ENCODE results near the gene PARP1. TPM values are rescaled to one million over a fixed set of nuclear protein-coding genes. Genes with fewer than 3 reads are reported as not detected.
A peak's percentile ranks its signal among the peaks of the same experiment; 100 is the strongest.

PARP1 gene
- total RNA-seq (100 to 1,000 TPM in 3 of 5 donors, 10 to 100 TPM in 2; 79.1 to 133 (median 105) TPM), total RNA-seq (81.9 to 511 (median 160) reads per million in 29 experiments)
- total RNA-seq (2013), result 98.5 TPM

DNA sequence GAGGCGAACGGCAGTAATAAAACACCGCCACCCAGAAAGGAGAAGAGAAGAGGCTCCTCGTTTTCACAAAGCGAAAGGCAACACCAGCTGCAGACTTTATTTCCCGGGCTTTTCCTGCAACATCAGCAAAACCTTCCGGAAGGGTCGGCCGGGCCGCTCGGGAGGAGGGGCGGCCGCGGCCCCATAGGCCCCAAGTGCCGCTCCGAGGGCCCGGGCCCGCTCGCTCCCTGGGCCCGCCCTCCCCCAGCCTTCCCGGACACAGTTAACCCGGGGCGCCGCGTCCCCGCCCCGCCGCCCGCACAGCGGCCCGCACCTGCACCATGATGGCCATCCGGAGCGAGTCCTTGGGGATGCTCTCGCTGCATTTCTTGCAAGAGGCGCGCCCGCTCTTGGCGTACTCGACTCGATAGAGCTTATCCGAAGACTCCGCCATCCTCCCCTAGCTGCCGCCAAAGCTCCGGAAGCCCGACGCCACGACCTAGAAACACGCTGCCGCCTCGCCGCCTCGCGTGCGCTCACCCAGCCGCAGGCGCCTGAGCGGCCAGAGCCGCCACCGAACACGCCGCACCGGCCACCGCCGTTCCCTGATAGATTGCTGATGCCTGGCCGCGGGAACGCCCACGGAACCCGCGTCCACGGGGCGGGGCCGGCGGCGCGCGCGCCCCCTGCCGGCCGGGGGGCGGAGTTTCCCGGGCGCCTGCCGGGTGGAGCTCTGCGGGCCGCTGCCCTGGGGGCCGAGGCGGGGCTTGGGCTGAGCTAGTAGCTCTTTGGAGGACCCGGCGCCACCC, at the start of gene PARP1:
PARP1 (minus strand) TSS at position 597 of the 788 bp plus-strand sequence; CDS start at position 433, 164 bp downstream.
- H3K27ac ChIP-seq (ENCODE audit: low read length), result peak within 1 kb of the TSS; percentile 67
- POLR2A ChIA-PET, result interaction anchor here (0.6 to 1.0 kb wide), 5 partner anchors 12 to 408 kb away, joined by 3 to 4 read pairs (median 4); partner anchors contain the start of gene SDE2 (in 1 of the 2)
- Mint-ChIP-seq H3K27ac (peak within 1 kb of the TSS; percentile 91 to 93), H3K9me3 (no peaks in the 10 kb centered on the region), H3K4me3 (peak within 1 kb of the TSS; percentile 87 to 93 (median 89)), H3K4me1 (peaks cover 43 to 50% (median 48%) of the 10 kb centered on the region in 3 donors), H3K27me3 (no peaks in the 10 kb centered on the region), H3K36me3 (peaks cover under 1% of the 10 kb centered on the region)
- H3K4me1 ChIP-seq (ENCODE audit: control insufficient read depth in 1 of 2, extremely low read depth in 1 of 2, insufficient read depth in 2 of 2, low read length in 2 of 2), result peaks cover 10 to 47% of the 10 kb centered on the region in 2 experiments
- peak within 1 kb of the TSS; percentile 73 to 78 for H3K4me3 ChIP-seq (ENCODE audit: control insufficient read depth in 1 of 2, extremely low read depth in 1 of 2, low read length in 1 of 2)
- no peaks in the 10 kb centered on the region for H3K27me3 ChIP-seq (replicated peaks in 1 of 2; ENCODE audit: control insufficient read depth in 2 of 2, extremely low read depth in 1 of 2, insufficient read depth in 2 of 2, low read length in 1 of 2)
- peaks cover 0 to 2% of the 10 kb centered on the region in 2 donors for H3K36me3 ChIP-seq (ENCODE audit: control insufficient read depth in 2 of 2, extremely low read depth in 1 of 2, insufficient read depth in 1 of 2, low read length in 1 of 2)
- no peaks in the 10 kb centered on the region for H3K9me3 ChIP-seq
- under 1% methylated on average over 89 of the region's 90 CpGs for WGBS (ENCODE audit: insufficient coverage)
- DNase-seq (peak; percentile 74 to 93 (median 86)), ATAC-seq (replicated peaks in 1 of 4) (peak; percentile 87 to 93 (median 88))
- CTCF ChIA-PET, result interaction anchor here (0.5 to 4.0 kb wide), 18 partner anchors 9 to 980 kb away, joined by 3 to 40 read pairs (median 4); partner anchors contain the start of genes COQ8A (in 1 of the 2), LBR (in 1 of the 2) and LIN9 (in 1 of the 2)

DNA sequence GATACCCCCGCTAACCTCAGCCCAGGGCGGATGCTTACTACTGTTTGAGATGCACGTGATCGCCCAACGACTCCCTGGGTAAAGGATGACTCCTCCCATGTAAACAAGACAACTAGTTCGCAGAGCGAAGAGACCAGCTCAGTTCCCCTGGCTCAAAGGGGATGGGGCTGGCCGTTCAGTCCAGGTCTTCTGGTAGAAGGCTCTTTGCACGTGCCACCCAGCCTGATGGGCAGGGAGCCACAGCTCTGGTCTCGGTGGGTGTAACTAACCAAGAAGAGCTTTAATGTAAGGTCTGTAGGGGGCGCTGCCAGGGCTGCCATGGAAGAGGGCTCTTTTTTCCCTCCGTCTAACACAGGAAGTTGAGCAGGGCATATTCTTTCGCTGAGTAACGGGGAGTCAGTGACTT, 49.4 kb upstream of the PARP1 start:
- ChIA-PET POLR2A (no interaction called here), CTCF (interaction anchor here (0.5 to 1.3 kb wide), 7 partner anchors 13 to 302 kb away, joined by 3 to 8 read pairs (median 3); partner anchors contain the start of gene PARP1 (in 1 of the 2))
- no peaks in the 10 kb centered on the region for H3K36me3 ChIP-seq (ENCODE audit: control insufficient read depth in 2 of 2, extremely low read depth in 1 of 2, insufficient read depth in 1 of 2, low read length in 1 of 2)
- no peak overlapping the region for H3K27ac ChIP-seq (ENCODE audit: low read length)
- 94% methylated on average over 3 of the region's 14 CpGs for WGBS (ENCODE audit: insufficient coverage)
- ATAC-seq (replicated peaks in 1 of 4), result peak; percentile 74 to 94 (median 90)
- Mint-ChIP-seq H3K9me3 (peaks cover 0 to 5% (median 0%) of the 10 kb centered on the region in 3 donors), H3K4me1 (peaks cover 14 to 16% (median 16%) of the 10 kb centered on the region in 3 donors), H3K27me3 (no peaks in the 10 kb centered on the region), H3K36me3 (no peaks in the 10 kb centered on the region), H3K4me3 (peak overlapping the region; percentile 65 to 80 (median 71)), H3K27ac (peak overlapping the region; percentile 82 to 95)
- peaks cover 0 to 15% of the 10 kb centered on the region in 2 experiments for H3K27me3 ChIP-seq (replicated peaks in 1 of 2; ENCODE audit: control insufficient read depth in 2 of 2, extremely low read depth in 1 of 2, insufficient read depth in 2 of 2, low read length in 1 of 2)
- DNase-seq, result peak; percentile 31 to 72 (median 52)
- H3K4me3 ChIP-seq (ENCODE audit: control insufficient read depth in 1 of 2, extremely low read depth in 1 of 2, low read length in 1 of 2), result peak overlapping the region in 1 of 2 donors; percentile 45
- H3K9me3 ChIP-seq, result no peaks in the 10 kb centered on the region
- peaks cover 7 to 13% of the 10 kb centered on the region in 2 experiments for H3K4me1 ChIP-seq (ENCODE audit: control insufficient read depth in 1 of 2, extremely low read depth in 1 of 2, insufficient read depth in 2 of 2, low read length in 2 of 2)

DNA sequence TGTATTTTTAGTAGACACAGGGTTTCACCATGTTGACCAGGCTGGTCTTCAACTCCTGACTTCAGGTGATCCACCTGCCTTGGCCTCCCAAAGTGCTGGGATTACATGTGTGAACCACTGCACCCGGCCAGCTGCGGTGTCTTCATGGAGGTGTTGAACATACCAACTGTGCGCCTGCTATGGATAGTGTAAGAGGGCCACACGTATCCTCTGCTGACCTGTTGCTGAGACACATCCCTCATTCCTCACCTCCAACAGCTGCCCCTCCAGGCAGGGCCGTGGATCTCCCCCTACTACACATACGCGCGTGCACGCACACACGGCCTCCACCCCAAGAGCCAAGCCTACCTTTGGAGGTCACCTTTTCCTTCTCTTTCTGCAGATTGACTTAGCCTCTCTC, 48.0 kb upstream of the PARP1 start:
- Mint-ChIP-seq H3K27me3 (no peaks in the 10 kb centered on the region), H3K27ac (no peak overlapping the region), H3K4me1 (peaks cover 14 to 16% (median 16%) of the 10 kb centered on the region in 3 donors), H3K9me3 (no peaks in the 10 kb centered on the region), H3K36me3 (no peaks in the 10 kb centered on the region), H3K4me3 (no peak overlapping the region)
- H3K4me3 ChIP-seq (ENCODE audit: control insufficient read depth in 1 of 2, extremely low read depth in 1 of 2, low read length in 1 of 2), result no peak overlapping the region
- H3K36me3 ChIP-seq (ENCODE audit: control insufficient read depth in 2 of 2, extremely low read depth in 1 of 2, insufficient read depth in 1 of 2, low read length in 1 of 2), result no peaks in the 10 kb centered on the region
- H3K27me3 ChIP-seq (replicated peaks in 1 of 2; ENCODE audit: control insufficient read depth in 2 of 2, extremely low read depth in 1 of 2, insufficient read depth in 2 of 2, low read length in 1 of 2), result peaks cover 0 to 17% of the 10 kb centered on the region in 2 experiments
- no peak for DNase-seq
- WGBS (ENCODE audit: insufficient coverage), result 91% methylated on average over 7 of the region's 10 CpGs
- CTCF ChIA-PET, result no interaction called here
- POLR2A ChIA-PET, result no interaction called here
- H3K9me3 ChIP-seq, result no peaks in the 10 kb centered on the region
- no peak overlapping the region for H3K27ac ChIP-seq (ENCODE audit: low read length)
- peaks cover 7 to 13% of the 10 kb centered on the region in 2 experiments for H3K4me1 ChIP-seq (ENCODE audit: control insufficient read depth in 1 of 2, extremely low read depth in 1 of 2, insufficient read depth in 2 of 2, low read length in 2 of 2)
- no peak for ATAC-seq (replicated peaks in 1 of 4)

DNA sequence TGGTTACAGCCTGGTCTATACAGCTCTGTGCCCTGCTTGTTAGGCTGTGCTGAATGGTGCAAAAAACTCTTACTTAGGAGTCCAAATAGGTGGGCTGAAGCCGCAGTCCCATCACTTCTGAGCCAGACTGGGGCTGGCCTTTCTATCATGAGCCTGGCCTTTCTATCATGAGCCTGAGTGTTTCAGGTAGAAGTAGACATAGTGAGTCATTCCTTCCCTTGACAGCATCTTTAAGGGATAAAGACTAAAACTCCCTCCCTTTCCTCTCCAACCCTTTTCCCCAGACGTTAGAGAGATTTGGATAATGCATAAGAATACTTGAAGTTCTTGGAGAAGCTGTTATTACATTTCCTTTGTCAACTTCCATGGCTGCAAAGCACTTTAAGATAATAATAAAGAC, 46.5 kb upstream of the PARP1 start:
- H3K27me3 ChIP-seq (replicated peaks in 1 of 2; ENCODE audit: control insufficient read depth in 2 of 2, extremely low read depth in 1 of 2, insufficient read depth in 2 of 2, low read length in 1 of 2), result peaks cover 0 to 17% of the 10 kb centered on the region in 2 experiments
- Mint-ChIP-seq H3K4me1 (peaks cover 14 to 16% (median 16%) of the 10 kb centered on the region in 3 donors), H3K36me3 (no peaks in the 10 kb centered on the region), H3K9me3 (no peaks in the 10 kb centered on the region), H3K4me3 (no peak overlapping the region), H3K27ac (no peak overlapping the region), H3K27me3 (no peaks in the 10 kb centered on the region)
- ATAC-seq (replicated peaks in 1 of 4), result no peak
- H3K36me3 ChIP-seq (ENCODE audit: control insufficient read depth in 2 of 2, extremely low read depth in 1 of 2, insufficient read depth in 1 of 2, low read length in 1 of 2), result no peaks in the 10 kb centered on the region
- WGBS (ENCODE audit: insufficient coverage), result no CpG with 5 or more reads among the region's 2 CpGs
- H3K9me3 ChIP-seq, result no peaks in the 10 kb centered on the region
- H3K4me3 ChIP-seq (ENCODE audit: control insufficient read depth in 1 of 2, extremely low read depth in 1 of 2, low read length in 1 of 2), result no peak overlapping the region
- ChIA-PET POLR2A (no interaction called here), CTCF (no interaction called here)
- no peak for DNase-seq
- H3K4me1 ChIP-seq (ENCODE audit: control insufficient read depth in 1 of 2, extremely low read depth in 1 of 2, insufficient read depth in 2 of 2, low read length in 2 of 2), result peaks cover 7 to 13% of the 10 kb centered on the region in 2 experiments
- H3K27ac ChIP-seq (ENCODE audit: low read length), result no peak overlapping the region

DNA sequence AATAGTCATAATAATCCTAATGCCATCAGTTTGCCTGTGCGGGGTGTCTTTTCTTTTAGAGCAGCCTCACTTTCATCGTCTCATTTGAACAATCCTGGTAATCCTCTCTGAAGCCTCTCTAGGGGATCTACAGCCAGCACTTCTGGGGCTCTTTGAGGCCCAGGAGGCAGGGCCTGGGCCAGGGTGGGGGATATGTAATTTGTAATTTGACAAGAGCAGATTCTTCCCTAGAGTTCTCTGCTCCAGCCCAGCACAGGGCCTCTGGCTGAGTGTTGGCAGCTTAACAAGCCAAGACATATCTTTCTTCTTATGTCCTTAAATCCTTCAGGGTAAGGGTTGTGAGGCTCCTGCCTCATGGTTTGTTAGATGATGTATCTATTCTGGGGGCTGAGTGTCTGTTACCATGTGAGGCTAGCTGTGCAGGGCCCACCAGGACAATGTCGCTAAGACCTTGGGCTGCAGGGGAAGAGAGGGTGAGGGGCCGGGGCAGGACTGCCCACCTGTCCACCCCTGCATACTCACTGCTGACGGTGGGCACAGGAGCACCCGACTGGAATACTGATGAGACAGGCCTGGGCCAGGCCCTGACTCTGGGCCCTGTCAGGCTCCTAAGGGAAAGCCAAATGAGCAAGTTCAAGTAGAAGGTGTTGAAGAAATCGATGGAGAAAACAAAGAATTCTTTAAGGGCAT, 45.3 kb upstream of the PARP1 start:
- ATAC-seq (replicated peaks in 1 of 4), result no peak
- H3K27me3 ChIP-seq (replicated peaks in 1 of 2; ENCODE audit: control insufficient read depth in 2 of 2, extremely low read depth in 1 of 2, insufficient read depth in 2 of 2, low read length in 1 of 2), result peaks cover 0 to 17% of the 10 kb centered on the region in 2 experiments
- POLR2A ChIA-PET, result no interaction called here
- Mint-ChIP-seq H3K27ac (no peak overlapping the region), H3K27me3 (no peaks in the 10 kb centered on the region), H3K9me3 (no peaks in the 10 kb centered on the region), H3K4me1 (peaks cover 14 to 16% (median 15%) of the 10 kb centered on the region in 3 donors), H3K4me3 (no peak overlapping the region), H3K36me3 (no peaks in the 10 kb centered on the region)
- peaks cover 7 to 13% of the 10 kb centered on the region in 2 experiments for H3K4me1 ChIP-seq (ENCODE audit: control insufficient read depth in 1 of 2, extremely low read depth in 1 of 2, insufficient read depth in 2 of 2, low read length in 2 of 2)
- H3K27ac ChIP-seq (ENCODE audit: low read length), result no peak overlapping the region
- H3K36me3 ChIP-seq (ENCODE audit: control insufficient read depth in 2 of 2, extremely low read depth in 1 of 2, insufficient read depth in 1 of 2, low read length in 1 of 2), result no peaks in the 10 kb centered on the region
- no peaks in the 10 kb centered on the region for H3K9me3 ChIP-seq
- CTCF ChIA-PET, result no interaction called here
- no peak for DNase-seq
- WGBS (ENCODE audit: insufficient coverage), result 85% methylated on average over 3 of the region's 7 CpGs
- no peak overlapping the region for H3K4me3 ChIP-seq (ENCODE audit: control insufficient read depth in 1 of 2, extremely low read depth in 1 of 2, low read length in 1 of 2)

DNA sequence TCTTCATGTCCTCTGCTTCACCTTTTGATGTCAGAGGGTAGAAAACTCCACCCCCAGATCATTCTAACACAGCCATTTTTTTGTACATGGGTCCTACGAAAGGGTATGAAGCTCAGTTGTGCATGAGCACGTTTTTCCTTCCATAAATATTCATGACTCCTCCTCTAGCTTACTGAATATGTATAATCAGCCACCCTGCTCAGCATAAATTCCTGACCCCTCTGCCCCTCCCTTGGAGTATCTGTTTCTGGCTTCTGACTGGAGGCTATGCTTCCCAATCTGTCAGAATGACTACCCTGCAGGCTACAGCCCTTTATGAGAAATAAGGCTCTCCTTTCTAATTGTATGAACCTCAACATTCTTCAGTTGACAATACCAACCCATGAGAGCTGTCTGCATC, 42.8 kb upstream of the PARP1 start:
- Histone ChIP-seq H3K4me3 (ENCODE audit: control insufficient read depth in 1 of 2, extremely low read depth in 1 of 2, low read length in 1 of 2) (no peak overlapping the region), H3K9me3 (no peaks in the 10 kb centered on the region), H3K27me3 (replicated peaks in 1 of 2; ENCODE audit: control insufficient read depth in 2 of 2, extremely low read depth in 1 of 2, insufficient read depth in 2 of 2, low read length in 1 of 2) (peaks cover 0 to 6% of the 10 kb centered on the region in 2 experiments), H3K36me3 (ENCODE audit: control insufficient read depth in 2 of 2, extremely low read depth in 1 of 2, insufficient read depth in 1 of 2, low read length in 1 of 2) (no peaks in the 10 kb centered on the region), H3K4me1 (ENCODE audit: control insufficient read depth in 1 of 2, extremely low read depth in 1 of 2, insufficient read depth in 2 of 2, low read length in 2 of 2) (peaks cover 5 to 6% of the 10 kb centered on the region in 2 experiments), H3K27ac (ENCODE audit: low read length) (no peak overlapping the region)
- 81% methylated on average over 2 of the region's 2 CpGs for WGBS (ENCODE audit: insufficient coverage)
- H3K4me3 Mint-ChIP-seq, result no peak overlapping the region
- no peaks in the 10 kb centered on the region for H3K9me3 Mint-ChIP-seq
- CTCF ChIA-PET, result interaction anchor here in 1 of 2 donors (0.8 kb wide), 1 partner anchor 50 kb away, joined by 3 read pairs; no protein-coding TSS in a partner anchor
- POLR2A ChIA-PET, result no interaction called here
- no peaks in the 10 kb centered on the region for H3K27me3 Mint-ChIP-seq
- H3K27ac Mint-ChIP-seq, result no peak overlapping the region
- peaks cover 10 to 12% (median 11%) of the 10 kb centered on the region in 3 donors for H3K4me1 Mint-ChIP-seq
- ATAC-seq (replicated peaks in 1 of 4) (no peak), DNase-seq (no peak)
- H3K36me3 Mint-ChIP-seq, result no peaks in the 10 kb centered on the region

Data from T-cell (primary cell).